ENCODE measurements around the gene PPP1R16B. TPM values are rescaled to one million over a fixed set of nuclear protein-coding genes. Genes with fewer than 3 reads are reported as not detected.

PPP1R16B gene
- total RNA-seq, 4 donors from 2014 or later: 0.72 to 3.0 (median 1.4) TPM

- intact Hi-C loops (cut with DNase I; ENCODE audit: low total_unique reads): no loop called here
- no peak for DNase-seq (ENCODE audit: low spot score in 2 of 2)
- WGBS, 2 donors: 80 to 81% methylated on average over 12 of the region's 12 CpGs
- H3K4me3 ChIP-seq (ENCODE audit: low read depth, poor library complexity, severe bottlenecking): no peak overlapping the region
- TF ChIP-seq CTCF (IDR thresholded peaks at IDR 0.05) (no peak), POLR2A (IDR thresholded peaks at IDR 0.05) (no peak)
Observed at GRCh38 chr20:38866265-38867061, 61.0 kb downstream of the PPP1R16B start.

GRCh38 chr20:38867062-38867359 lies 61.5 kb downstream of the PPP1R16B start:
- intact Hi-C loops (cut with DNase I; ENCODE audit: low total_unique reads): no loop called here
- no peak for TF ChIP-seq CTCF (IDR thresholded peaks at IDR 0.05)
- no peak overlapping the region for H3K4me3 ChIP-seq (ENCODE audit: low read depth, poor library complexity, severe bottlenecking)
- WGBS, 2 donors: 74 to 79% methylated on average over 4 of the region's 4 CpGs
- DNase-seq (ENCODE audit: low spot score in 2 of 2): no peak

GRCh38 chr20:38870733-38871559 lies 65.4 kb downstream of the PPP1R16B start:
- intact Hi-C loops (cut with DNase I; ENCODE audit: low total_unique reads): no loop called here
- no peak for TF ChIP-seq POLR2A (IDR thresholded peaks at IDR 0.05)
- TF ChIP-seq CTCF (IDR thresholded peaks at IDR 0.05): no peak
- no peak for DNase-seq (ENCODE audit: low spot score in 2 of 2)
- WGBS, 2 donors: 61 to 64% methylated on average over 10 to 12 of the region's 12 CpGs
- no peak overlapping the region for H3K4me3 ChIP-seq (ENCODE audit: low read depth, poor library complexity, severe bottlenecking)

GRCh38 chr20:38871560-38871953 lies 66.1 kb downstream of the PPP1R16B start:
- DNase-seq (ENCODE audit: low spot score in 2 of 2): no peak
- 38 to 47% methylated on average over 3 of the region's 3 CpGs for WGBS, 2 donors
- no peak for TF ChIP-seq POLR2A (IDR thresholded peaks at IDR 0.05)
- TF ChIP-seq CTCF (IDR thresholded peaks at IDR 0.05): no peak
- H3K4me3 ChIP-seq (ENCODE audit: low read depth, poor library complexity, severe bottlenecking): no peak overlapping the region
- intact Hi-C loops (cut with DNase I; ENCODE audit: low total_unique reads): no loop called here

- TF ChIP-seq CTCF (IDR thresholded peaks at IDR 0.05) (no peak), POLR2A (IDR thresholded peaks at IDR 0.05) (no peak)
- intact Hi-C loops (cut with DNase I; ENCODE audit: low total_unique reads): no loop called here
- 66 to 72% methylated on average over 7 of the region's 7 CpGs for WGBS, 2 donors
- DNase-seq (ENCODE audit: low spot score in 2 of 2): no peak
- H3K4me3 ChIP-seq (ENCODE audit: low read depth, poor library complexity, severe bottlenecking): no peak overlapping the region
Observed at GRCh38 chr20:38872036-38872435, 66.5 kb downstream of the PPP1R16B start.
